GM12878 (cell line): ENCODE data around the gene KCND2. TPM values are rescaled to one million over a fixed set of nuclear protein-coding genes. Genes with fewer than 3 reads are reported as not detected.

Source experiments
- ATAC-seq: fragments of 200-7000 bp; cut with Tn5 transposase; 3 replicates; pipeline ENCODE4 v1.9.1; 2020; ENCODE audit warnings: mild to moderate bottlenecking, moderate library complexity
- BruUV-seq: library from RNA; stranded (reverse); fragments of 400-500 nt; replicated peaks from 2 replicates; lab custom pipeline; 2021; lab: Mats Ljungman, UMichigan
- CTCF ChIA-PET: fragments of 300-600 bp; sonication (Branson Sonifier 250); formaldehyde crosslinking; extraction: SDS; loops from one replicate; lab custom pipeline; 2021; ENCODE audit warnings: inconsistent platforms; lab: Yijun Ruan, JAX
- POLR2A ChIA-PET: fragments of 350-600 bp; formaldehyde crosslinking; extraction: SDS; loops from one replicate; lab custom pipeline; 2021; ENCODE audit warnings: inconsistent platforms; lab: Charles Lee
- RAD21 ChIA-PET: fragments of 300-600 bp; sonication (Branson Sonifier 250); formaldehyde crosslinking; loops from one replicate; lab custom pipeline; 2023; ENCODE audit warnings: antibody characterized with exemption; ENCODE audit not compliant: unreplicated experiment; lab: Charles Lee
- SMC1A ChIA-PET: fragments of 300-600 bp; sonication (Branson Sonifier 250); formaldehyde crosslinking; loops from one replicate; lab custom pipeline; 2023; ENCODE audit not compliant: unreplicated experiment, uncharacterized antibody; lab: Charles Lee
- DNase-seq: peaks from one replicate; pipeline ENCODE4 v3.0.0-alpha.2; 2011; ENCODE audit warnings: low read depth, low spot score
- FAIRE-seq: peaks from 3 replicates; lab custom pipeline; 2011; peaks lifted over from hg19 to GRCh38; lab: Jason Lieb, UNC
- H2AFZ ChIP-seq: 2 replicates; pipeline ENCODE4 v1.6.0; 2011; ENCODE audit warnings: low read depth, low read length, control low read depth; ENCODE audit not compliant: control insufficient read depth
- H3K27ac ChIP-seq: 2 replicates; pipeline ENCODE4 v1.5.1; 2011; ENCODE audit warnings: control low read depth; ENCODE audit not compliant: control insufficient read depth, insufficient read depth
- H3K27me3 ChIP-seq, 2 experiments: replicated peaks in 1 of 2; 2 replicates each; pipeline versions ENCODE4 v1.6.0 to v1.6.1; 2011; ENCODE audit warnings: low read length in 1 of 2; ENCODE audit not compliant: control insufficient read depth in 2 of 2, insufficient read depth in 2 of 2
- H3K36me3 ChIP-seq, 2 experiments: 2 replicates each; pipeline ENCODE4 v1.5.1; 2011; ENCODE audit warnings: low read length in 1 of 2; ENCODE audit not compliant: control insufficient read depth in 2 of 2, insufficient read depth in 2 of 2
- H3K4me1 ChIP-seq: 2 replicates; pipeline ENCODE4 v1.6.1; 2011; ENCODE audit warnings: mild to moderate bottlenecking, low read length, moderate library complexity, mixed read lengths; ENCODE audit not compliant: control insufficient read depth, insufficient read depth
- H3K4me2 ChIP-seq: 2 replicates; pipeline ENCODE4 v1.6.0; 2011; ENCODE audit warnings: control low read depth; ENCODE audit not compliant: control insufficient read depth, insufficient read depth
- H3K4me3 ChIP-seq: fragments of 200-600 bp; sonication (generic); 2 replicates; pipeline ENCODE4 v1.5.1; 2016
- H3K79me2 ChIP-seq: 2 replicates; pipeline ENCODE4 v1.6.0; 2011; ENCODE audit warnings: low read length; ENCODE audit not compliant: control insufficient read depth, insufficient read depth
- H3K9ac ChIP-seq: 2 replicates; pipeline ENCODE4 v1.8.0; 2011; ENCODE audit warnings: low read length, control low read depth, mixed read lengths; ENCODE audit not compliant: control insufficient read depth, insufficient read depth
- H3K9me3 ChIP-seq: replicated peaks from 3 replicates; pipeline ENCODE4 v1.5.1; 2011; ENCODE audit warnings: mild to moderate bottlenecking, low read length; ENCODE audit not compliant: control insufficient read depth, insufficient read depth
- H4K20me1 ChIP-seq: 2 replicates; pipeline ENCODE4 v1.6.0; 2011; ENCODE audit not compliant: control insufficient read depth, insufficient read depth
- EZH2 ChIP-seq: IDR thresholded peaks from 2 replicates; pipeline ENCODE4 v1.6.1; 2012; ENCODE audit warnings: low read depth, mild to moderate bottlenecking, control low read depth, inconsistent platforms, low read length, borderline replicate concordance; ENCODE audit not compliant: control insufficient read depth
- IKZF2 ChIP-seq, 2 experiments: fragments of 450-650 bp; IDR thresholded peaks; 2 replicates each; pipeline ENCODE4 v1.6.1; 2017; ENCODE audit warnings: mild to moderate bottlenecking in 2 of 2, moderate library complexity in 2 of 2
- JUND ChIP-seq: IDR thresholded peaks from 2 replicates; pipeline ENCODE4 v1.6.1; 2012; ENCODE audit warnings: low read depth, mild to moderate bottlenecking, low read length, improper control_type of control experiment, moderate library complexity
- MTA2 ChIP-seq: fragments of 450-650 bp; IDR thresholded peaks from 2 replicates; pipeline ENCODE4 v1.6.1; 2016; ENCODE audit warnings: low read depth, mild to moderate bottlenecking, moderate library complexity
- NFXL1 ChIP-seq: fragments of 450-650 bp; IDR thresholded peaks from 2 replicates; pipeline ENCODE4 v1.6.1; 2017; ENCODE audit warnings: antibody characterized with exemption, mild to moderate bottlenecking, borderline replicate concordance
- NR2C1 ChIP-seq: fragments of 450-650 bp; IDR thresholded peaks from 2 replicates; pipeline ENCODE4 v1.6.1; 2017; ENCODE audit warnings: antibody characterized with exemption, mild to moderate bottlenecking, moderate library complexity
- RAD21 ChIP-seq: IDR thresholded peaks from 2 replicates; pipeline ENCODE4 v1.6.1; 2011; ENCODE audit warnings: mild to moderate bottlenecking, low read depth, low read length, moderate library complexity; ENCODE audit not compliant: insufficient read depth
- RFX5 ChIP-seq: IDR thresholded peaks from 2 replicates; pipeline ENCODE4 v1.6.1; 2011; ENCODE audit warnings: low read depth, low read length, improper control_type of control experiment
- SMAD1 ChIP-seq: fragments of 450-650 bp; IDR thresholded peaks from 2 replicates; pipeline ENCODE4 v1.6.1; 2018; ENCODE audit warnings: mild to moderate bottlenecking, low read depth; ENCODE audit not compliant: partially characterized antibody
- SMC3 ChIP-seq: IDR thresholded peaks from 2 replicates; pipeline ENCODE4 v1.6.1; 2011; ENCODE audit warnings: low read length, improper control_type of control experiment, borderline replicate concordance
- TARDBP ChIP-seq: IDR thresholded peaks from 2 replicates; pipeline ENCODE4 v1.6.1; 2016; ENCODE audit warnings: borderline replicate concordance
- TCF7 ChIP-seq: IDR thresholded peaks from 2 replicates; pipeline ENCODE4 v1.6.1; 2014; ENCODE audit warnings: antibody characterized with exemption, borderline replicate concordance
- ZNF217 ChIP-seq: fragments of 450-650 bp; IDR thresholded peaks from 2 replicates; pipeline ENCODE4 v1.6.1; 2017; ENCODE audit warnings: antibody characterized with exemption, mild to moderate bottlenecking
- ZNF274 ChIP-seq: IDR thresholded peaks from one replicate; pipeline ENCODE4 v1.8.0; 2011; ENCODE audit not compliant: insufficient read length, insufficient read depth
- WGBS: methylation state at CpG from one replicate; pipeline ENCODE4 v1.1.6; 2016; ENCODE audit warnings: low lambda C conversion rate; ENCODE audit not compliant: insufficient replicate concordance, insufficient coverage; ENCODE audit errors: missing lambda C conversion rate; 5-methylcytosine and 5-hydroxymethylcytosine counted together
- in situ Hi-C: fragments of 300-500 bp; cut with MboI; formaldehyde crosslinking; loops from 9 replicates; pipeline ENCODE4 v1.14.3; 2018; ENCODE audit warnings: mixed read lengths
- intact Hi-C: fragments of 100-400 bp; cut with micrococcal nuclease; formaldehyde crosslinking; loops from one replicate; pipeline ENCODE4 v1.14.2; 2022; ENCODE audit not compliant: unreplicated experiment
- polyA plus RNA-seq, 11 experiments: library from polyadenylated mRNA; depleted of rRNA in 4 of 11; unstranded in 6 of 11; stranded (reverse) in 5 of 11; fragments of >200 nt; fragmentation: Nextera tagmentation in 4 of 11; fragmentation: Illumina TruSeq in 1 of 11; extraction: Ambion mirVana in 4 of 11; extraction: Trizol in 1 of 11; gene quantifications; 1 replicate in 1 of 11; 2 replicates in 10 of 11; pipeline versions ENCODE4 v1.2.1 to v1.2.3, GENCODE V29; 2011 to 2016; ENCODE audit warnings: inconsistent platforms in 2 of 11, missing spikeins in 2 of 11, low read depth in 1 of 11
- total RNA-seq, 4 experiments: library from RNA; depleted of rRNA in 3 of 4; stranded (reverse); fragments of >200 nt in 3 of 4; fragmentation: Illumina TruSeq in 1 of 4; extraction: Trizol in 1 of 4; gene quantifications; 2 replicates each; pipeline versions ENCODE4 v1.2.1 to v1.2.3, GENCODE V29; 2013 to 2021
- TF ChIP-seq, protein P1 (sequence below): fragments of 450-650 bp; IDR thresholded peaks from 2 replicates; pipeline ENCODE4 v1.6.1; 2016; ENCODE audit warnings: mild to moderate bottlenecking, moderate library complexity, borderline replicate concordance
- TF ChIP-seq, protein P2 (sequence below): fragments of 450-650 bp; IDR thresholded peaks from 2 replicates; pipeline ENCODE4 v1.6.1; 2016; ENCODE audit warnings: mild to moderate bottlenecking

KCND2 gene
- total and polyA plus RNA-seq, 10 of the 15 experiments (the other 5 are each of a cell fraction or from before 2014, with no cell fraction given): 3.6 to 22.3 (median 6.3) TPM

DNA sequence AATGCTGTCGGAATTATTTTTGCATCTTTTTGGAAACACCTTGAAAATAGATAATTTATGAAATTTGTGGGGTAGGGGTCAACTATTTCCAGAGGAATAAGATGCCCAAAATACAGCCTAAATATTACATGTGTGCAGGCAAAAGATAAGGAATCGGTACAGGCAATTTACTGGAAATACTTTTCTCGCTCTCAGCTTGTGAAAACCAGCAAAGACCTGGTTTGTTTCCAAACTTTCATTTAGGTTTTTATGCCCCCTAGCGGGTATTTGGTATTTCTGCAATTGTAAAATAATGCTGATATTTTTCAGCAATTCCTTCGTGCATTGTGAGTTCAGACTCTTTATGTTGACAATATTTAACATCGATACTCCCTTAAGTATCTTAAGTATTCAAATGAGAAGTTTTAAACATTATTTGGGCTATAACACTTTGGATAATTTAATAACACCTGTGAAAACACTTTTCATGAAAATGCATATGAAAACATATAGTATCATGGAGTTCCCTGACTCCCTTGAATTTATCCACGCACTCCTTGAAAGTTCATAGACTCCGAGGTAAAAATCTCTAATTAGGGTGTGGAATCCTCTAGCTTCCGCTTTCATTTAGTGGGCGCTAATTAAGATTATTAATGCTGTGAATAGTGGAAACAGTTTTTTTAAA lies 452.5 kb downstream of the KCND2 start:
- ChIA-PET CTCF (interaction anchor here (0.7 to 3.0 kb wide), 25 partner anchors 8 to 1453 kb away, joined by 3 to 33 read pairs (median 3); no protein-coding TSS in a partner anchor), SMC1A (interaction anchor here (0.6 to 5.7 kb wide), 13 partner anchors 11 to 790 kb away, joined by 3 to 37 read pairs (median 4); no protein-coding TSS in a partner anchor), POLR2A (interaction anchor here (0.6 kb wide), 1 partner anchor 213 kb away, joined by 4 read pairs; no protein-coding TSS in a partner anchor), RAD21 (interaction anchor here (0.6 to 5.2 kb wide), 8 partner anchors 16 to 790 kb away, joined by 3 to 21 read pairs (median 3); no protein-coding TSS in a partner anchor)
- Histone ChIP-seq H3K4me1 (no peaks in the 10 kb centered on the region; the same call in 1 of the 2 replicates), H3K79me2 (no peaks in the 10 kb centered on the region), H3K36me3 (no peaks in the 10 kb centered on the region), H3K9me3 (no peaks in the 10 kb centered on the region), H3K27ac (no peak overlapping the region), H3K4me3 (no peak overlapping the region), H4K20me1 (no peaks in the 10 kb centered on the region), H3K4me2 (peak overlapping the region; percentile 41; the same call in 1 of the 2 replicates), H2AFZ (peak overlapping the region; percentile 28; the same call in 1 of the 2 replicates), H3K9ac (no peak overlapping the region), H3K27me3 (no peaks in the 10 kb centered on the region)
- DNase-seq: no peak
- 18% methylated on average over 10 of the region's 10 CpGs for WGBS
- no TSS peak for BruUV-seq
- peak; percentile 23 for FAIRE-seq
- intact Hi-C loops: loop anchor here (1.0 to 10.0 kb wide), 5 partner anchors 141 to 1455 kb away; partner anchors contain the start of gene KCND2
- in situ Hi-C loops: loop anchor here (10.0 kb wide), 2 partner anchors 781 to 1461 kb away; no protein-coding TSS in a partner anchor
- ATAC-seq: peak; percentile 54
- TF ChIP-seq JUND: no peak
- TF ChIP-seq, protein P1, sequence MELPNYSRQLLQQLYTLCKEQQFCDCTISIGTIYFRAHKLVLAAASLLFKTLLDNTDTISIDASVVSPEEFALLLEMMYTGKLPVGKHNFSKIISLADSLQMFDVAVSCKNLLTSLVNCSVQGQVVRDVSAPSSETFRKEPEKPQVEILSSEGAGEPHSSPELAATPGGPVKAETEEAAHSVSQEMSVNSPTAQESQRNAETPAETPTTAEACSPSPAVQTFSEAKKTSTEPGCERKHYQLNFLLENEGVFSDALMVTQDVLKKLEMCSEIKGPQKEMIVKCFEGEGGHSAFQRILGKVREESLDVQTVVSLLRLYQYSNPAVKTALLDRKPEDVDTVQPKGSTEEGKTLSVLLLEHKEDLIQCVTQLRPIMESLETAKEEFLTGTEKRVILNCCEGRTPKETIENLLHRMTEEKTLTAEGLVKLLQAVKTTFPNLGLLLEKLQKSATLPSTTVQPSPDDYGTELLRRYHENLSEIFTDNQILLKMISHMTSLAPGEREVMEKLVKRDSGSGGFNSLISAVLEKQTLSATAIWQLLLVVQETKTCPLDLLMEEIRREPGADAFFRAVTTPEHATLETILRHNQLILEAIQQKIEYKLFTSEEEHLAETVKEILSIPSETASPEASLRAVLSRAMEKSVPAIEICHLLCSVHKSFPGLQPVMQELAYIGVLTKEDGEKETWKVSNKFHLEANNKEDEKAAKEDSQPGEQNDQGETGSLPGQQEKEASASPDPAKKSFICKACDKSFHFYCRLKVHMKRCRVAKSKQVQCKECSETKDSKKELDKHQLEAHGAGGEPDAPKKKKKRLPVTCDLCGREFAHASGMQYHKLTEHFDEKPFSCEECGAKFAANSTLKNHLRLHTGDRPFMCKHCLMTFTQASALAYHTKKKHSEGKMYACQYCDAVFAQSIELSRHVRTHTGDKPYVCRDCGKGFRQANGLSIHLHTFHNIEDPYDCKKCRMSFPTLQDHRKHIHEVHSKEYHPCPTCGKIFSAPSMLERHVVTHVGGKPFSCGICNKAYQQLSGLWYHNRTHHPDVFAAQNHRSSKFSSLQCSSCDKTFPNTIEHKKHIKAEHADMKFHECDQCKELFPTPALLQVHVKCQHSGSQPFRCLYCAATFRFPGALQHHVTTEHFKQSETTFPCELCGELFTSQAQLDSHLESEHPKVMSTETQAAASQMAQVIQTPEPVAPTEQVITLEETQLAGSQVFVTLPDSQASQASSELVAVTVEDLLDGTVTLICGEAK: no peak
- TF ChIP-seq TARDBP: no peak
- TF ChIP-seq NR2C1: no peak
- TF ChIP-seq SMAD1: no peak
- TF ChIP-seq, protein P2, sequence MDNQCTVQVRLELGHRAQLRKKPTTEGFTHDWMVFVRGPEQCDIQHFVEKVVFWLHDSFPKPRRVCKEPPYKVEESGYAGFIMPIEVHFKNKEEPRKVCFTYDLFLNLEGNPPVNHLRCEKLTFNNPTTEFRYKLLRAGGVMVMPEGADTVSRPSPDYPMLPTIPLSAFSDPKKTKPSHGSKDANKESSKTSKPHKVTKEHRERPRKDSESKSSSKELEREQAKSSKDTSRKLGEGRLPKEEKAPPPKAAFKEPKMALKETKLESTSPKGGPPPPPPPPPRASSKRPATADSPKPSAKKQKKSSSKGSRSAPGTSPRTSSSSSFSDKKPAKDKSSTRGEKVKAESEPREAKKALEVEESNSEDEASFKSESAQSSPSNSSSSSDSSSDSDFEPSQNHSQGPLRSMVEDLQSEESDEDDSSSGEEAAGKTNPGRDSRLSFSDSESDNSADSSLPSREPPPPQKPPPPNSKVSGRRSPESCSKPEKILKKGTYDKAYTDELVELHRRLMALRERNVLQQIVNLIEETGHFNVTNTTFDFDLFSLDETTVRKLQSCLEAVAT: no peak
- peak; percentile 50; the same call in 1 of the 2 replicates for TF ChIP-seq SMC3
- TF ChIP-seq RAD21: peak; percentile 87
- TF ChIP-seq MTA2: no peak
- no peak for TF ChIP-seq RFX5
- no peak for TF ChIP-seq IKZF2 (IDR thresholded peaks at IDR 0.05)
- TF ChIP-seq ZNF217: no peak
- no peak for TF ChIP-seq ZNF274
- no peak for TF ChIP-seq NFXL1
- no peak for TF ChIP-seq TCF7
- no peak for TF ChIP-seq EZH2
